HepG2 (cell line): Measurements from ENCODE around the gene UBXN6.
A peak's percentile ranks its signal among the peaks of the same experiment; 100 is the strongest.

Source experiments
- NR2C2 ChIP-seq: sonication (generic); formaldehyde crosslinking; IDR thresholded peaks from 2 replicates; pipeline ENCODE4 v1.4.0; 2020; ENCODE audit warnings: missing genetic modification reagents, mild to moderate bottlenecking, moderate library complexity, borderline replicate concordance
- POLR2A ChIP-seq, 2 experiments: IDR thresholded peaks; 2 replicates each; pipeline ENCODE4 v1.6.1; 2011; ENCODE audit warnings: low read depth in 2 of 2, low read length in 2 of 2, mild to moderate bottlenecking in 1 of 2, moderate library complexity in 1 of 2; ENCODE audit not compliant: insufficient read depth in 1 of 2
- TAF1 ChIP-seq: sonication (generic); formaldehyde crosslinking; IDR thresholded peaks from 2 replicates; pipeline ENCODE4 v1.4.0; 2020; ENCODE audit warnings: missing genetic modification reagents
- THAP9 ChIP-seq: sonication (generic); formaldehyde crosslinking; IDR thresholded peaks from 2 replicates; pipeline ENCODE4; 2020; ENCODE audit warnings: missing genetic modification reagents, mild to moderate bottlenecking, borderline replicate concordance
- ZBTB38 ChIP-seq: sonication (generic); formaldehyde crosslinking; IDR thresholded peaks from 2 replicates; pipeline ENCODE4 v1.5.1; 2020; ENCODE audit warnings: mild to moderate bottlenecking, missing genetic modification reagents
- ZNF781 ChIP-seq: sonication (generic); formaldehyde crosslinking; IDR thresholded peaks from 2 replicates; pipeline ENCODE4 v1.5.1; 2020; ENCODE audit warnings: borderline replicate concordance, mild to moderate bottlenecking, missing genetic modification reagents; ENCODE audit errors: not compliant biosample characterization
- TF ChIP-seq, protein P1 (sequence below): sonication (generic); formaldehyde crosslinking; IDR thresholded peaks from 2 replicates; pipeline ENCODE4 v1.8.0; 2022; ENCODE audit warnings: mild to moderate bottlenecking, missing genetic modification reagents, borderline replicate concordance
- TF ChIP-seq, protein P2 (sequence below): sonication (generic); formaldehyde crosslinking; IDR thresholded peaks from 2 replicates; pipeline ENCODE4 v1.5.0; 2020; ENCODE audit warnings: mild to moderate bottlenecking, missing genetic modification reagents, moderate library complexity

DNA sequence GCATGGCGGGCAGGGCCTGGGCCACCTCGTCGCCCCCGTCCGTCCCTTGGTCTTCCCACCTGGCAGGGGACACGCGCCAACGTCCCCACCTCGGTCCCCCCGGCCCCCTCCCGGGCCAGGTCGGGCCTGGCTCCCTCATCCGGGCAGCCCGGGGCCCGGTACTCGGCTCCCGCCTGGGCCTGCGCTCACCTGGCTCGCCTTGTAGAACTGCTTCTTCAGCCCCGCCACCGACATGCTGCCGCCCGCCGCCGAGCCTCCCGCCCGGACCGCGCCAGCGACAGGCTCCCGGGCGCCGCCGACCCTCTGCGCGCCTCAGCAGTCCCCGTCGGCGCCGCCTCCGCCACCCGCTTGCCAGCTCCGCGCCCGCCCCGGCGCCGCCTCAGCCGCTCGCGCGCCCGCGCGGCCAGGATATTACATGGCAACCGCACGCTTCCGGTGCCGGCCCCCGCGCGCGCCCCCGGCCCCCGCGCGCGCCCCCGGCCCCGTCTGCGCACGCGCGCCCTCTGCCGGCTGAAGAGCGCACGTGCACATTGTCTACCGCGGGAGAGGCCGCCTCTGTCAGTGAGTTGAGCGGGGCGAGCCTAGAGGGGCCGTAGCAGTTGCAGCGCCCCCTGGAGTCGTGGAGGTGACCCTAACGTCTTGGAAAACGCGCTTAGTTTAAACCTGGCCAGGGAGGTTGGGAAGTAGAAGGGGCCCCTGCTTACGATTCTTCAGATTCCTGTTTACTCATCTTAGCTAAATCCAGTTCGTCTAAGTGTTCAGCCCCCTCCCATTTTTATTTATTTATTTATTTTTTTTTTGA lies 57.3 kb downstream of the UBXN6 start, which contains the start of gene SH3GL1:
- TF ChIP-seq TAF1 (CRISPR knock-in tag) = peak; percentile 46; the same call in 1 of the 2 replicates
- peak; percentile 4 for TF ChIP-seq ZNF781
- peak; percentile 80; the same call in 1 of the 2 replicates for TF ChIP-seq ZBTB38 (CRISPR knock-in tag)
- TF ChIP-seq, protein P1, sequence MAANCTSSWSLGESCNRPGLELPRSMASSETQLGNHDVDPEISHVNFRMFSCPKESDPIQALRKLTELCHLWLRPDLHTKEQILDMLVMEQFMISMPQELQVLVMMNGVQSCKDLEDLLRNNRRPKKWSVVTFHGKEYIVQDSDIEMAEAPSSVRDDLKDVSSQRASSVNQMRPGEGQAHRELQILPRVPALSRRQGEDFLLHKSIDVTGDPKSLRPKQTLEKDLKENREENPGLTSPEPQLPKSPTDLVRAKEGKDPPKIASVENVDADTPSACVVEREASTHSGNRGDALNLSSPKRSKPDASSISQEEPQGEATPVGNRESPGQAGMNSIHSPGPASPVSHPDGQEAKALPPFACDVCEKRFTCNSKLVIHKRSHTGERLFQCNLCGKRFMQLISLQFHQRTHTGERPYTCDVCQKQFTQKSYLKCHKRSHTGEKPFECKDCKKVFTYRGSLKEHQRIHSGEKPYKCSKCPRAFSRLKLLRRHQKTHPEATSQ (CRISPR knock-in tag) = 0 out of 2 replicates have a peak, but pooled peaks have one; percentile 49
- peak; percentile 67 for TF ChIP-seq NR2C2 (CRISPR knock-in tag)
- peak; percentile 55; the same call in 1 of the 2 replicates for TF ChIP-seq THAP9 (CRISPR knock-in tag)
- TF ChIP-seq, protein P2, sequence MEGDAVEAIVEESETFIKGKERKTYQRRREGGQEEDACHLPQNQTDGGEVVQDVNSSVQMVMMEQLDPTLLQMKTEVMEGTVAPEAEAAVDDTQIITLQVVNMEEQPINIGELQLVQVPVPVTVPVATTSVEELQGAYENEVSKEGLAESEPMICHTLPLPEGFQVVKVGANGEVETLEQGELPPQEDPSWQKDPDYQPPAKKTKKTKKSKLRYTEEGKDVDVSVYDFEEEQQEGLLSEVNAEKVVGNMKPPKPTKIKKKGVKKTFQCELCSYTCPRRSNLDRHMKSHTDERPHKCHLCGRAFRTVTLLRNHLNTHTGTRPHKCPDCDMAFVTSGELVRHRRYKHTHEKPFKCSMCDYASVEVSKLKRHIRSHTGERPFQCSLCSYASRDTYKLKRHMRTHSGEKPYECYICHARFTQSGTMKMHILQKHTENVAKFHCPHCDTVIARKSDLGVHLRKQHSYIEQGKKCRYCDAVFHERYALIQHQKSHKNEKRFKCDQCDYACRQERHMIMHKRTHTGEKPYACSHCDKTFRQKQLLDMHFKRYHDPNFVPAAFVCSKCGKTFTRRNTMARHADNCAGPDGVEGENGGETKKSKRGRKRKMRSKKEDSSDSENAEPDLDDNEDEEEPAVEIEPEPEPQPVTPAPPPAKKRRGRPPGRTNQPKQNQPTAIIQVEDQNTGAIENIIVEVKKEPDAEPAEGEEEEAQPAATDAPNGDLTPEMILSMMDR (CRISPR knock-in tag) = peak; percentile 95
- peak in 1 of 2 experiments; percentile 51; a peak in 1 of 4 replicates for TF ChIP-seq POLR2A (IDR thresholded peaks at IDR 0.05; ENCODE audit: insufficient read depth in 1 of 2, low read depth in 2 of 2, low read length in 2 of 2)
